Esophagus (tissue), 2 donors: ENCODE measurements around the gene SULT1A1. TPM values are rescaled to one million over a fixed set of nuclear protein-coding genes. Genes with fewer than 3 reads are reported as not detected.

Experiments
- H3K27ac ChIP-seq, 2 donors: one replicate each; pipeline ENCODE4 v1.5.1; 2013; ENCODE audit warnings: low read depth in 2 of 2, mild to moderate bottlenecking in 2 of 2, inconsistent platforms in 1 of 2, low read length in 1 of 2, moderate library complexity in 1 of 2
- H3K27me3 ChIP-seq, 2 donors: one replicate each; pipeline ENCODE4 v1.6.1; 2013; ENCODE audit warnings: low read length in 2 of 2, control low read depth in 1 of 2, mild to moderate bottlenecking in 1 of 2; ENCODE audit not compliant: insufficient read depth in 2 of 2, control insufficient read depth in 1 of 2
- H3K36me3 ChIP-seq, 2 donors: one replicate each; pipeline ENCODE4 v1.6.1; 2013; ENCODE audit warnings: low read length in 1 of 2; ENCODE audit not compliant: control insufficient read depth in 2 of 2, insufficient read depth in 2 of 2
- H3K4me1 ChIP-seq, 2 donors: one replicate each; pipeline ENCODE4 v1.6.1; 2013; ENCODE audit warnings: low read length in 1 of 2; ENCODE audit not compliant: control insufficient read depth in 2 of 2, insufficient read depth in 2 of 2
- H3K4me3 ChIP-seq, 2 donors: one replicate each; pipeline ENCODE4 v1.5.1; 2013; ENCODE audit warnings: low read length in 2 of 2, mild to moderate bottlenecking in 2 of 2, low read depth in 1 of 2, moderate library complexity in 1 of 2
- H3K9me3 ChIP-seq, 2 donors: one replicate each; pipeline ENCODE4 v1.6.1; 2013; ENCODE audit warnings: mild to moderate bottlenecking in 2 of 2, low read depth in 1 of 2, low read length in 1 of 2, moderate library complexity in 1 of 2; ENCODE audit not compliant: control insufficient read depth in 2 of 2, insufficient read depth in 1 of 2
- WGBS, 2 donors: extraction: QIAGEN DNeasy Blood & Tissue Kit; methylation state at CpG; one replicate each; pipeline ENCODE4 v1.1.7; 2013; 5-methylcytosine and 5-hydroxymethylcytosine counted together
- polyA plus RNA-seq, 2 donors: library from polyadenylated mRNA; stranded (reverse); fragments of 200-250 nt; gene quantifications; one replicate each; pipeline ENCODE4 v1.2.3, GENCODE V29; 2013
- donor health status: healthy with polysubstance abuse.
- donor health status: Bipolar disorder and iron deficiency.

SULT1A1 gene
- polyA plus RNA-seq, 2 donors: 5.6 to 7.9 TPM

- Histone ChIP-seq H3K9me3 (no peaks in the 10 kb centered on the region), H3K27ac (no peak overlapping the region), H3K36me3 (peaks cover 11 to 28% of the 10 kb centered on the region in 2 donors), H3K4me3 (no peak overlapping the region), H3K4me1 (no peaks in the 10 kb centered on the region), H3K27me3 (no peaks in the 10 kb centered on the region)
- 87 to 88% methylated on average over 6 of the region's 6 CpGs for WGBS, 2 donors
Measured at GRCh38 chr16:28591355-28591754, 18.5 kb downstream of the SULT1A1 start.

- H3K4me1 ChIP-seq: no peaks in the 10 kb centered on the region
- 91 to 93% methylated on average over 22 of the region's 22 CpGs for WGBS, 2 donors
- no peaks in the 10 kb centered on the region for H3K27me3 ChIP-seq
- no peaks in the 10 kb centered on the region for H3K9me3 ChIP-seq
- H3K4me3 ChIP-seq: no peak overlapping the region
- H3K27ac ChIP-seq: no peak overlapping the region
- peaks cover 14 to 31% of the 10 kb centered on the region in 2 donors for H3K36me3 ChIP-seq
Measured at GRCh38 chr16:28590384-28591340, 19.2 kb downstream of the SULT1A1 start.

GRCh38 chr16:28589930-28590329 is 19.9 kb downstream of the SULT1A1 start:
- no peak overlapping the region for H3K4me3 ChIP-seq
- H3K4me1 ChIP-seq: no peaks in the 10 kb centered on the region
- no peak overlapping the region for H3K27ac ChIP-seq
- 94 to 95% methylated on average over 13 of the region's 13 CpGs for WGBS, 2 donors
- peaks cover 17 to 37% of the 10 kb centered on the region in 2 donors for H3K36me3 ChIP-seq
- H3K9me3 ChIP-seq: no peaks in the 10 kb centered on the region
- no peaks in the 10 kb centered on the region for H3K27me3 ChIP-seq

- Histone ChIP-seq H3K27ac (no peak overlapping the region), H3K4me1 (no peaks in the 10 kb centered on the region), H3K9me3 (no peaks in the 10 kb centered on the region), H3K36me3 (peaks cover 17 to 37% of the 10 kb centered on the region in 2 donors), H3K4me3 (no peak overlapping the region), H3K27me3 (no peaks in the 10 kb centered on the region)
- 97 to 98% methylated on average over 8 of the region's 8 CpGs for WGBS, 2 donors
Measured at GRCh38 chr16:28589069-28589468, 20.8 kb downstream of the SULT1A1 start.

GRCh38 chr16:28587386-28587785 is 22.5 kb downstream of the SULT1A1 start:
- 65 to 82% methylated on average over 8 of the region's 8 CpGs for WGBS, 2 donors
- no peak overlapping the region for H3K27ac ChIP-seq
- H3K27me3 ChIP-seq: no peaks in the 10 kb centered on the region
- H3K9me3 ChIP-seq: no peaks in the 10 kb centered on the region
- H3K4me3 ChIP-seq: no peak overlapping the region
- peaks cover 17 to 37% of the 10 kb centered on the region in 2 donors for H3K36me3 ChIP-seq
- no peaks in the 10 kb centered on the region for H3K4me1 ChIP-seq

GRCh38 chr16:28586466-28586865 is 23.4 kb downstream of the SULT1A1 start:
- peaks cover 20 to 40% of the 10 kb centered on the region in 2 donors for H3K36me3 ChIP-seq
- H3K4me1 ChIP-seq: no peaks in the 10 kb centered on the region
- WGBS, 2 donors: 91% methylated on average over 3 of the region's 3 CpGs
- no peak overlapping the region for H3K4me3 ChIP-seq
- H3K9me3 ChIP-seq: no peaks in the 10 kb centered on the region
- no peak overlapping the region for H3K27ac ChIP-seq
- no peaks in the 10 kb centered on the region for H3K27me3 ChIP-seq

- 77 to 91% methylated on average over 11 of the region's 11 CpGs for WGBS, 2 donors
- Histone ChIP-seq H3K4me3 (no peak overlapping the region), H3K27ac (no peak overlapping the region), H3K4me1 (no peaks in the 10 kb centered on the region), H3K9me3 (no peaks in the 10 kb centered on the region), H3K27me3 (no peaks in the 10 kb centered on the region), H3K36me3 (peaks cover 17 to 34% of the 10 kb centered on the region in 2 donors)
Measured at GRCh38 chr16:28585674-28586073, 24.2 kb downstream of the SULT1A1 start.

- Histone ChIP-seq H3K36me3 (peaks cover 13 to 14% of the 10 kb centered on the region in 2 donors), H3K9me3 (no peaks in the 10 kb centered on the region), H3K27me3 (no peaks in the 10 kb centered on the region), H3K4me1 (no peaks in the 10 kb centered on the region), H3K27ac (no peak overlapping the region), H3K4me3 (no peak overlapping the region)
- WGBS, 2 donors: 96% methylated on average over 15 of the region's 15 CpGs
Measured at GRCh38 chr16:28580726-28581315, 29.0 kb downstream of the SULT1A1 start.

GRCh38 chr16:28575446-28576109 is 34.3 kb downstream of the SULT1A1 start:
- Histone ChIP-seq H3K36me3 (peaks cover 2 to 3% of the 10 kb centered on the region in 2 donors), H3K4me3 (no peak overlapping the region), H3K27me3 (no peaks in the 10 kb centered on the region), H3K9me3 (no peaks in the 10 kb centered on the region), H3K27ac (no peak overlapping the region), H3K4me1 (no peaks in the 10 kb centered on the region)
- 92 to 94% methylated on average over 8 of the region's 8 CpGs for WGBS, 2 donors
